ENCODE results near the gene GPX4.

The GPX4 gene

DNA sequence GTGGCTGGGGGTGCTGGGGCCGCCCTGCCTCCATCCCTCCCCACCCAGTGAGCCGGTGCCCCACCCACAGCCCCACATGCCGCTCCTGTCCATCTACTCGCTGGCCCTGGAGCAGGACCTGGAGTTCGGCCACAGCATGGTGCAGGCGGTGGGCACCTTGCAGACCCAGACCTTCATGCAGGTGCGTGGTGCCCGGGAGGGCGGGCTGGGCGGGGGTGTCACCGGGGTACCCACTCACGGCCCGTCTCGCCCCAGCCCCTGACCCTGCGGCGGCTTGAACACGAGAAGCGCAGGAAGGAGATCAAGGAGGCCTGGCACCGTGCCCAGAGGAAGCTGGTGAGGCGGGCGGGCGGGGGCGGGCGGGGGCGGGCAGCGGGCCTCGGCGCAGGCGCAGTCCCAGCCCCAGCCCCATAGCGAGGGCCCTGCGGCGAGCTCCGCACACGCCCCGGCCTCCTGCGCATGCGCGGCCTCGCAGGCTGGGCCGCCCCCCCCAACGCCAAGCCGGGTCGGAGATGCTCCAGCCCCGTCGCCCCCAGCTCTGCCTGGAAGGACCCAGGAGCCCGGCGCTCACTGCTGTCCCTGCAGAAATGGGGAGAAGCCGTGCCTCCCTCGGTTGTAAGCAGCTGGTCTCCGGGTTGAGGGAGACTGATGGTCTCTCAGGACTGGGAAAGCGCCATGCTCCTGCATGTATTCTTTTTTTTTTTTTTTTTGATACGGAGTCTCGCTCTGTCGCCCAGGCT, 29.1 kb upstream of the GPX4 start:
- TF ChIP-seq, protein P1, sequence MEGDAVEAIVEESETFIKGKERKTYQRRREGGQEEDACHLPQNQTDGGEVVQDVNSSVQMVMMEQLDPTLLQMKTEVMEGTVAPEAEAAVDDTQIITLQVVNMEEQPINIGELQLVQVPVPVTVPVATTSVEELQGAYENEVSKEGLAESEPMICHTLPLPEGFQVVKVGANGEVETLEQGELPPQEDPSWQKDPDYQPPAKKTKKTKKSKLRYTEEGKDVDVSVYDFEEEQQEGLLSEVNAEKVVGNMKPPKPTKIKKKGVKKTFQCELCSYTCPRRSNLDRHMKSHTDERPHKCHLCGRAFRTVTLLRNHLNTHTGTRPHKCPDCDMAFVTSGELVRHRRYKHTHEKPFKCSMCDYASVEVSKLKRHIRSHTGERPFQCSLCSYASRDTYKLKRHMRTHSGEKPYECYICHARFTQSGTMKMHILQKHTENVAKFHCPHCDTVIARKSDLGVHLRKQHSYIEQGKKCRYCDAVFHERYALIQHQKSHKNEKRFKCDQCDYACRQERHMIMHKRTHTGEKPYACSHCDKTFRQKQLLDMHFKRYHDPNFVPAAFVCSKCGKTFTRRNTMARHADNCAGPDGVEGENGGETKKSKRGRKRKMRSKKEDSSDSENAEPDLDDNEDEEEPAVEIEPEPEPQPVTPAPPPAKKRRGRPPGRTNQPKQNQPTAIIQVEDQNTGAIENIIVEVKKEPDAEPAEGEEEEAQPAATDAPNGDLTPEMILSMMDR (IDR thresholded peaks at IDR 0.05; ENCODE audit: insufficient read depth, missing control alignments), result no peak
- peak; percentile 99 for DNase-seq (ENCODE audit: insufficient read length, low spot score)
- FAIRE-seq, result no peak

DNA sequence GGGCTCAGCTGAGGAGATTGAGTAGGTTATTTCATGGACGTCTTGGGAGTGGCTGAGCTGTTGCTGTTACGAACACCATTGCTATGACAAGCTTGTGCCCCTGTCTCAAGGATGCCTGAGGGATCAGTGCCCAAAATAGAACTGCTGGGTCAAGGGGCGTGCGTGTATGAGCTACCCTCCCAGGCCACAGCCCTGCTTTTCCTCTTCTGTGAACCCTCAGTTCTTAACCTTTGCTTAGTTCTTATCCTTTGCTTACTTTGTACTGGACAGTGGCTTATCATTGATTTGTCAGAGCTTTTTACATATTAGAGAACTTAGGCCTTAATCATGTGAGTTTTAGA, 27.8 kb upstream of the GPX4 start:
- no peak for FAIRE-seq
- TF ChIP-seq, protein P1 (IDR thresholded peaks at IDR 0.05; ENCODE audit: insufficient read depth, missing control alignments), result no peak
- DNase-seq (ENCODE audit: insufficient read length, low spot score), result no peak

DNA sequence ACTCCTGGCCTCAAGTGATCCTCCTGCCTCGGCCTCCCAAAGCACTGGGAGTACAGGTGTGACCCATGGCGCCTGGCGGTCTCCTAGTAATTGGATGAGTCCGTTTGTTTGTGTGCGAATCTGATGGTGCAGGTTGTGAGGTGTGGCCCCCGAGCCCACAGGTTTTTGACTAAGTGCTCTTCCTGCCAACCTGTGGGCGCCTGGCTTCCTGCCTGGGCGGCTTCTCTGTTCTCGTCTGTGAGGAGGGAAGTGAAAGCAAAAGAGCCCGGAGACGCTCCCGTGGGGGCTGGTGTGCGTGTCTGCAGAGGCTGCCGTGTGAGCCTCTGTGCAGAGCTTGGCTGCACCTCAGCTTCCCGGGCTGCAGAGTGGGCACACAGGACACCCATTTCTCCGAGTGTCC, 26.8 kb upstream of the GPX4 start:
- no peak for DNase-seq (ENCODE audit: insufficient read length, low spot score)
- FAIRE-seq, result no peak
- TF ChIP-seq, protein P1 (IDR thresholded peaks at IDR 0.05; ENCODE audit: insufficient read depth, missing control alignments), result no peak

DNA sequence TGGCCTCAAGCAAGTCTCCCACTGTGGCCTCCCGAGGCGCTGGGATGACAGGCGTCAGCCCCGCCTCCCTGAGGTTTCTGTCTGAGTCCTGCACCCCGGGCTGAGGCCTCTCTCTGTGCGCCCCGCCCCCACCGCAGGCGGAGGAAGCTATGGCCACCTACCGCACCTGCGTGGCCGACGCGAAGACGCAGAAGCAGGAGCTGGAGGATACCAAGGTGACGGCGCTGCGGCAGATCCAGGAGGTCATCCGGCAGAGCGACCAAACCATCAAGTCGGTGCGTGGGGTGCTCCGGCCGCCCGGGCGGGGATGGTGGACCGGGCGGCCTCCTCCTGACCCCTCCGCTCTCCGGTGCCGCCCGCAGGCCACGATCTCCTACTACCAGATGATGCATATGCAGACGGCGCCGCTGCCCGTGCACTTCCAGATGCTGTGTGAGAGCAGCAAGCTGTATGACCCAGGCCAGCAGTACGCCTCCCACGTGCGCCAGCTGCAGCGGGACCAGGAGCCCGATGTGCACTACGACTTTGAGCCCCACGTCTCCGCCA, 24.2 kb upstream of the GPX4 start:
- TF ChIP-seq, protein P1 (IDR thresholded peaks at IDR 0.05; ENCODE audit: insufficient read depth, missing control alignments), result no peak
- DNase-seq (ENCODE audit: insufficient read length, low spot score) (no peak), FAIRE-seq (no peak)

DNA sequence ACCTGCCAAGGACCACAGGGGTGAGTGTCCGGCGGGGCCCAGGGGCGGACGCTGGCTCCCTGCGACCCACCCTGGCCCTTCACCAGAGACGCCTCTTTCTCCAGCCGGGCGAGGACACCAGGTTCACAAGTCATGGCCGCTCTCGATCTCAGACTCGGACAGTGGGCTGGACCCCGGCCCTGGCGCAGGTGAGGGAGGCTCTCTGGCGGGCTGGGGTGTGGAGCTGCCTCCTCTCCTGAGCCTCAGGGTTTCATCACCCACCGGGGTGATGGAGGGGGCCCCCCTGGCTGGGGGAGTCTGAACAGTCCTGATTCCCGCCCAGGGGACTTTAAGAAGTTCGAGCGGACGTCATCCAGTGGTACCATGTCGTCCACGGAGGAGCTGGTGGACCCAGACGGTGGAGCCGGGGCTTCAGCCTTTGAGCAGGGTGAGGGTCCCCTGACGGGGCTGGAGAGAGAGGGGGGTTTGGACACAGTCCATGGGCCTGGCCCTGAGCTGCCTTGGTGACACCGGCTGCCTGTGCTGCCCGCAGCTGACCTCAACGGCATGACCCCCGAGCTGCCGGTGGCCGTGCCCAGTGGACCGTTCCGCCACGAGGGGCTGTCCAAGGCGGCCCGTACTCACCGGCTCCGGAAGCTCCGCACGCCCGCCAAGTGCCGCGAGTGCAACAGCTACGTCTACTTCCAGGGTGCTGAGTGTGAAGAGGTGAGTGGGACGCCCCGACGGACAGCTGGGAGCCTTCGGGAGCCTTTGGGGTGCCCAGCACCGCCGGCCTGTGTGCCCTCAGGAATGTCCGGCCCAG, 23.2 kb upstream of the GPX4 start:
- FAIRE-seq, result no peak
- no peak for DNase-seq (ENCODE audit: insufficient read length, low spot score)
- TF ChIP-seq, protein P1 (IDR thresholded peaks at IDR 0.05; ENCODE audit: insufficient read depth, missing control alignments), result no peak

DNA sequence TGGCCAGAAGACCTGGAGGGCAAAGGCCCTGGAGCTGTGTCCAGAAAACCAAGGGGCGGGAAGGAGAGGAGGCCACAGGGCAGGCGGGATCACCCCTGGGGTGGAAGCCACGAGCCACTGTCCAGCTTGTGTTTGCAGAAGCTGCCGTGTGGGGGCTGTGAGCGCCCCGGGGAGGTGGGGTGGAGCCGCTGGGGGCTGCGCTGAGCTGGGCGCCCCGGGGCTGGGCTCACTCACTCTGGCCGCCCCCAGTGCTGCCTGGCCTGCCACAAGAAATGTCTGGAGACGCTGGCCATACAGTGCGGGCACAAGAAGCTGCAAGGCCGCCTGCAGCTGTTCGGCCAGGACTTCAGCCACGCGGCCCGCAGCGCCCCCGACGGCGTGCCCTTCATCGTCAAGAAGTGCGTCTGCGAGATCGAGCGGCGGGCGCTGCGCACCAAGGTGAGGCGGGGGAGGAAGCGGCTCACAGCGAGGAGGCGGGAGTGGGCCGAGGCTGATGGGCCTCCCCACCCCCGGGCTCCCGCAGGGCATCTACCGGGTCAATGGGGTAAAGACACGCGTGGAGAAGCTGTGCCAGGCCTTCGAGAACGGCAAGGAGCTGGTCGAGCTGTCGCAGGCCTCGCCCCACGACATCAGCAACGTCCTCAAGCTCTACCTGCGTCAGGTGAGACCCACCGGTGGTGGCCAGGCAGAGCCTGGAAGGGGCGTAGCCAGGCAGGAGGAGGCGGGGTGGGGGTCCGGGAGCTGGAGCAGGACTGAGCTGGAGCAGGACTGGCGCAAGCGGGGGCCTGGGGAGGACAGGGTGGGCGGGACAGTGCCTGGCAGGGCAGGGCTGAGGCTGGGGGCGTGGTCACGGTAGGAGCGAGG, 22.3 kb upstream of the GPX4 start:
- DNase-seq (ENCODE audit: insufficient read length, low spot score) (no peak), FAIRE-seq (no peak)
- TF ChIP-seq, protein P1 (IDR thresholded peaks at IDR 0.05; ENCODE audit: insufficient read depth, missing control alignments), result peak; percentile 16
